Activated CD8-positive, alpha-beta memory T cell treated with anti-CD3 and anti-CD28 coated beads, Interleukin-2, amount 50 U/mL, for 1 hour (primary cell): Measurements from ENCODE around the gene EFCAB3.
"Not testable (repeated sequence)": the region's sequence is repeated elsewhere in the genome, so short reads cannot be mapped to it uniquely, and the experiment has no call there.

Source experiments
- DNase-seq: peaks from one replicate; pipeline ENCODE4 v3.0.0-alpha.2; 2020; ENCODE audit errors: extremely low read depth

EFCAB3 gene

GRCh38 chr17:62380253-62380652, at the start of gene EFCAB3:
Gene EFCAB3, plus strand, starts transcription at chr17:62380553. Its CDS starts 2,427 bp downstream, at chr17:62382980.
- DNase-seq = no peak

DNA sequence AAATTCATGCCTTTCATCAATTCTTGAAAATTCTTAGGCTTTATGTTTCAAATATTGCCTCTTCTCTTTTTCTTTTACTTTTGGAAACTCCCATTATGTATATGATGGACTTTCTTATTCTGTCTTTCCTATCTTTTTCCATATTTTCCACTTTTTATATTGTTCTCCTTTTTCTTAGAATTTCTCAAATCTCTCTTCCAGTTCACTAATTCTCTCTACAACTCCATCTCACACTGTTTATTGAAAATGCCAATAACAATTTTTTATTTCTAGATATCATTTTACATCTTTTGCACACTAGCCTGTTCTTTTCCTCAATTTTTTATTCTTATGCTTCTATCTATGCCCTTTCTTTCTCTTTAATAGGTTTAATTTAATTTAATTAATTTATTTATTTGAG, 43.8 kb upstream of the EFCAB3 start:
- DNase-seq = no peak

- no peak for DNase-seq
These were observed 36.5 kb upstream of the EFCAB3 start for GRCh38 chr17:62343764-62344270.

- DNase-seq = no peak
These were observed 29.2 kb upstream of the EFCAB3 start for GRCh38 chr17:62351176-62351575.

DNA sequence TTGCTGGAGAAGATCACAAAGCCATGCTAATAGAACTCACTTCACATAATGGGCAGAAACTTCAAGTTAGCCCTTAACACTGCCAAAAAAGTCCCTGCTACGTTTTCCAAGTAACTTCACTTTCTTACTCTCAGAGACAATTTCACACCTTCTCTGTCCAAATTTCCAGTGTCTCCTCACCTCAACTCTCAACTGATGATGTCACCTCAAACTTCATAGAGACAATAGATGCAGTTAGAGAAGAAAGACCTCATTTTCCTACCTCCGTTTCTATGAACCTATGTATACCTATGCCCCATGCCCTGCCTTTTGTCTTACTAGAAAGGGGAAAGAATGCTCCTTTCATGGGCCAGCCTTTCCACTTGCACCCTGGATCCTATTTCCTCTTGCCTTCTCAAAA, 14.2 kb upstream of the EFCAB3 start:
- DNase-seq = no peak

DNA sequence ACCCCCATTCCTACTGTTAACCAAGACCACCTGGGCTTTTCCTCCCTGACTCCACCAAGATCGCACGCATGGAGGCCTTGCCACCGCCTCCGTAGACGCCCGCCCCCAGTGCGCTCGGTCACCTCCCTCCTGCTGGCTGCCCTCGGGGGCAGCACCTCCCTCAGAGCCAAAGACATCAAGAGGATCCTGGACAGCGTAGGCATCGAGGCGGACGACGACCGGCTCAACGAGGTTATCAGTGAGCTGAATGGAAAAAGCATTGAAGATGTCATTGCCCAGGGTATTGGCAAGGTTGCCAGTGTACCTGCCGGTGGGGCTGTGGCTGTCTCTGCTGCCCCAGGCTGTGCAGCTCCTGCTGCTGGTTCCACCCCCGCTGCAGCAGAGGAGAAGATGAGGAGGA, 1.2 kb downstream of the EFCAB3 start:
- DNase-seq = no peak

DNA sequence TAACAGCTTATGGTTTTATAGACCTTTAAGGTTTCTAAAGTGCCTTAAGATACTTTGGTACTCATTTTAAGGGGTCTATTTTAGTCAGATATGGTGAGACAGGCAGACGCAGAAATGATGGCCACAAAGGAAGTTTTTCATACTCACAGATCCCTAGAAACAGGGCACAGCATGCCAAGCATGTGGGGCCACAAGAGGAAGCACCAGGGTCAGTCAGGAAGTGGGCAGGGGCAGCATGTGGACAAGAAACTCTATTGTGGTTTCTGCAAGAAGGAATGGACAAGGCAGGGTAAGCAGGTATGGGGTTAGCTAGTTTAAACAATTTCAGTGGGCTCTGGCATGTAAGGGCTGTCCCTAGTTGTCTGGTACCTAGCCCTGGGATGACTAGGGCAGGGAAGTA, 8.5 kb downstream of the EFCAB3 start:
- DNase-seq = no peak

DNA sequence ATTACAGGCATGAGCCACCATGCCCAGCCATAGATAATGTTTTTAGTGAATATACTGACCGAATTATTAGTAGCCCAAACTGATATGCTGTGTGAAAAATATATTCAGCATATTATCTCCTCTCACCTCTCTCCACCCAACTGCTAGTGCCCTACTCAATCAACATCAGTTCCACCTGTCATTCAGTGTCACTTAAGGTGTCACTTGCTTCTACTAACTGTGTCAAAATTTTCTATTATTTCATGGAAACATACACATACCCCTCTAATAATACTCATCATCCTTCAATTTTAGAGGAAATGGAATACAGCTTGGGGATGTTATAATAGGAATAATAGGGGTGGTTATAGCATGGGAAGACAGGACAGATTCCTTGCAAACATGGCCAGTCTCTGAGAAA, 12.6 kb downstream of the EFCAB3 start:
- DNase-seq = no peak

DNA sequence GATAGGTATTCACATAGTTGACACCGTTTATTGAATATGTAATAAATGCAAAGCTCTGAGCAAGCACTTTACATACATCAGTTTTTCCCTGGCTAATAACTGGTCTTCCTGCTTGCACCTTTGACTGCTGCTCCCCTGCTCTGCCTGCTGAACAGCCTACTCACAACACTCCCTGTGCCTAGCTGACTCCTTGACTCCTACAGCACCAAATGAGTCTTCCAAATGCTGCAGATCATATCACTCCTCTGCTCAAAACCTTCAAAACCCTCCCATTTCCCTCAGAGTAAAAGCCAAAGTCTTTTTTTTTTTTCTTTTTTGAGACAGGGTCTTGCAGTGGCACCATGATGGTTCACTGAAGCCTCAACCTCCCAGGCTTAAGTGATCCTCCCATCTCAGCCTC, 18.5 kb downstream of the EFCAB3 start:
- no peak for DNase-seq

DNA sequence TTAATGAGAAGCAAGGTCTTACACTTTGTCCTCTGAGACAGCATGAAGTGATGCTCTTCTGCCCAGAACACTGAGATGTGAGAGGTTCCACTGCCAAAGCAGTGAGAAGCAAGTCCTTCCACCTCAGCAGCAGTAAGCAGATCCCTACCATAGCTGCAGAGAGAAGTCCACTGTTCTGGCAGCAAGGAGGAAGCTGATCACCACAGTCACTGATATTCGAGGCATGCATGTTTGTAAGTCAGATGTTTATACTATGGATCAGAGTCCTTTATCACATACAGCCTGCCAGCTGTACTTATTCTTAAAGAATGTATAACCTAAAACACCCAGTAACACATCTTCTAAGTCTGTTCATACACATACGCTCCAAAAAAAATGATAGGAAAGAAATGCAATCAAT, 25.1 kb downstream of the EFCAB3 start:
- no peak for DNase-seq

DNA sequence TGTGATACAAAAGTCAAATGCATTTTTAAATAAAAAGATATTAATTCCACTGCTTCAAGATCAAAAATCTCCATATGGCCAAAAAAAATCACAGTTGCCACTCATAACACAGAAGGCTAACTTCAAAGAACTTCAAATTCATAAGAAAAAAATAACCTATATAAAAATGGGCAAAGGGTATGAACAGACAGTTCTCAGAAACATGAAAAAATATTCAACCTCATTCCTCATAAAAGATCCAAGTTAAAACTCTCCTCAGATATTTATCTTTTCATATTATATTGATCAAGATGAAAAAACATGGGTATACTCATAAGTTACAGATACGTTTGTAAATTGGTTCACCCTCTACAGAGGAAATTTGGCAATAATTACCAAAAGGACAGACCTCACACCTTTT, 32.7 kb downstream of the EFCAB3 start:
- DNase-seq = not testable (repeated sequence)

- DNase-seq = peak; percentile 58
These were observed 43.5 kb downstream of the EFCAB3 start, which contains the start of gene METTL2A for GRCh38 chr17:62423647-62424461. Gene METTL2A, plus strand, starts transcription at chr17:62423897. Its CDS starts 6 bp downstream, at chr17:62423903.

DNA sequence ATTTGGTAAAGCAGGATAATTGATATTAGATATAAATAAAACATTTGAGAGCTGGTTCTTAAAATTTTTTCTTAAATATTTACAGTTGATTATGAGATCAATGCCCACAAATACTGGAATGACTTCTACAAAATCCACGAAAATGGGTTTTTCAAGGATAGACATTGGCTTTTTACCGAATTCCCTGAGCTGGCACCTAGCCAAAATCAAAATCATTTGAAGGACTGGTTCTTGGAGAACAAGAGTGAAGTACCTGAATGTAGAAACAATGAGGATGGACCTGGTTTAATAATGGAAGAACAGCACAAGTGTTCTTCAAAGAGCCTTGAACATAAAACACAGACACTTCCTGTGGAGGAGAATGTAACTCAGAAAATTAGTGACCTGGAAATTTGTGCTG, 45.9 kb downstream of the EFCAB3 start:
- DNase-seq = not testable (repeated sequence)

GRCh38 chr17:62435251-62435650, 54.9 kb downstream of the EFCAB3 start:
- not testable (repeated sequence) for DNase-seq

DNA sequence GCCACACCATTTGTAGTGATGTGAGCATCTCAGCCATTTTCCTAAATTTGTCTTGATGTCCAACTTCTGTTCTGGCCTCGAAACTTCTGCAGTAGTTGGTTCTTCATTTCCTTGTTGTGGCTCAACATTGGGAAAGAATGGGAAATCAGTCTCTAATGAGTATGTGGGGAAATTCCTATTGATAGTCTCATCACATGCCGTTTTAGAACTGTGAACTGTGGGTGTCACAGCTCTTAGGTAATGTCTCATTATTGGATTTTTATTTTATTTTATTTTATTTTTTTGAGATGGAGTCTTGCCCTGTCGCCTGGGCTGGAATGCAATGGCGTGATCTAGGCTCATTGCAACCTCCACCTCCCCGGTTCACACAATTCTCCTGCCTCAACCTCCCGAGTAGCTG, 60.8 kb downstream of the EFCAB3 start:
- not testable (repeated sequence) for DNase-seq

- DNase-seq = no peak
These were observed 63.7 kb downstream of the EFCAB3 start for GRCh38 chr17:62444063-62444462.

GRCh38 chr17:62445791-62446190, 65.4 kb downstream of the EFCAB3 start:
- DNase-seq = not testable (repeated sequence)

- not testable (repeated sequence) for DNase-seq
These were observed 71.8 kb downstream of the EFCAB3 start for GRCh38 chr17:62452195-62452594.

GRCh38 chr17:62453041-62453440, 72.7 kb downstream of the EFCAB3 start:
- DNase-seq = not testable (repeated sequence)

- not testable (repeated sequence) for DNase-seq
These were observed 73.3 kb downstream of the EFCAB3 start for GRCh38 chr17:62453656-62454055.

DNA sequence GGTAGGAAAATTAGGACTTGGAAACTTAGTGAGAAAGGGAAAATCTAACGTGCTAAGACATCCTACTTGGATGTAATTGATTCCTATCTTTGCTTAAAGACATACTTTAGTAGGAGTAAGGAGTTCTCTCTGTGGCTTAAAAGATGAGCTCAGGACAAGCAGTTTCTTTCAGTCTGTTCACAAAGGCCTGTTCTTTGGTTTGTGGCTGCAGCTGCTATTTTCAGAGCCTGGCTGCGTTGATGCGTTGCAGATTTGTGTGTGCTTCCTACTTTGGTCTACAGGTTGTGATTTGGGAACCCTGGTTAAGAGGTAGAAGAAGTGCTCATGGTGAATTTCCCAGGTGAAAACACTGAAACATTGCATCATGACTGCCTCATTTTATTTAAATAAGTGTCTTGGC, 73.8 kb downstream of the EFCAB3 start:
- not testable (repeated sequence) for DNase-seq

DNA sequence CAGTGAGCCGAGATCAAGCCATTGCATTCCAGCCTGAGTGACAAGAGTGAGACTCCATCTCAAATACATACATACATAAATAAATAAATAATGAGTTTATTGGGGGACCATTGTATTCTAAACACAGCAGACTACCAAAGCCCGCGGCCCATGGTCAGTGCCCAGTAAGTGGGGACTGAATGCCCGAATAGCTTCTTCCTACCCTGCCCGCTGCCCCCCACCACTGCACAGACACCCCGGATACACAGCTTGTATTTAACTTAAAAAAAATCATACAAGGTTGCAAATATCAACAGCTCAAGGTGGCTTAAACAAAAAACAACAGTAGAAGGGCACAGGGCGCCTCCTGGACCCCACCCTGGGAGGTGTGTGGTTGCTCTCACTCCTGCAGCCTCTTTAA, 75.7 kb downstream of the EFCAB3 start:
- no peak for DNase-seq

- DNase-seq = not testable (repeated sequence)
These were observed 78.1 kb downstream of the EFCAB3 start for GRCh38 chr17:62458483-62458882.
